CD1c-positive myeloid dendritic cell (primary cell): ENCODE results near the gene MYO10.
"Not testable (repeated sequence)": the region's sequence is repeated elsewhere in the genome, so short reads cannot be mapped to it uniquely, and the experiment has no call there.

Source experiments
- DNase-seq: peaks from one replicate; pipeline ENCODE4 v3.0.0-alpha.2; 2016; ENCODE audit errors: extremely low spot score

Gene MYO10

DNA sequence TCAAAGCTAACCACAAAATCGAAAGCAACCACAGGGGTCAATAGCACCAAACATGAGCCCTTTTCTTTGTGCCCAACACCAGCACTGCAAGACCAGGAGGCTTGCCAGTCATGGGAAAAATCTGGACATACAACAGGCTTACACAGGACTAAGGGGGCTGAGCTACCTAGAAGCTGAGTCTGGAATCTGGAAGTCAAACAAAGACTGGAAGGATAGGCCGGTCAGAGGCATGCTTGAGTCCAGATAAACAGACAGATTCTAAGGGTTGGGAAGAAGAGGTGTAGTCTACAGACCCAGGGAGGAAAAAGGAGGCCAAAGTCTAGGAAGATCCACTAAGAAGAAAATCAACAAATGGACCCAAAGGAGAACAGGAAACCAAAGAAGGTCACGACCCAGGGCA is 73.3 kb downstream of the MYO10 start:
- no peak for DNase-seq

DNA sequence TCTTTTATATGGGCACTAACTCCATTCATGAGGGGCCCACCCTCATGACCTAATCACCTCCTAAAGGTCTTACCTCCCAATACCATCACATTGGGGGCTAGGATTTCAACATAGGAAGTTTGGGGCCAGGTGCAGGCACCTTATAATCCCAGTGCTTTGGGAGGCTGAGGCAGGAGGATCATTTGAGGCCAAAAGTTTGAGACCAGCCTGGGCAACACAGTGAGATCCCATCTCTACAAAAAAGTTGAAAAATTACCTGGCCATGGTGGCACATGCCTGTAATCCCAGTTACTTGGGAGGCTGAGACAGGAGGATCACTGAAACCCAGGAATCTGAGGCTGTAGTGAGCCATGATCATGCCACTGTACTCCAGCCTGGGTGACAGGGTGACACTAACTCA is 76.7 kb downstream of the MYO10 start:
- DNase-seq = no peak

GRCh38 chr5:16858151-16858550 is 77.9 kb downstream of the MYO10 start:
- no peak for DNase-seq

GRCh38 chr5:16857635-16858034 is 78.5 kb downstream of the MYO10 start:
- no peak for DNase-seq

DNA sequence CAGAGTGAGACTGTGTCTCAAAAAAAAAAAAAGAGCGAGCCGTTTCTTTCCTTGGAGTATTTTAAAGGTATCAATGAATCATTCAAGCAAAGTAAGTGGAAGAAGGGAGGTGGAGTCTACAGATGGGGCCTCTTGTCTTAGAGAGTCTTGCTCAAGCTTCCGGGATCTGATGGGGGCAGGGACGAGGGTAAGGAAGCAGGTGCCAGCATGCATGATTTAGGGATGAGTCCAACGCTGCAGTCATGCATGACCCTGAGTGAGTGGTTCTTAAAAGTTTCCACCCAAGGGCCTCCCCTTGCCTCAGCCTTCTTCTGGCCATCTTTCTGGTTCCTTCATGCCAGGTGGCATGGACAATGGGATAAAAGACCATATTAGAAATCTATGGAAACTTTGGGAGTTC is 79.6 kb downstream of the MYO10 start:
- no peak for DNase-seq

GRCh38 chr5:16855898-16856297 is 80.2 kb downstream of the MYO10 start:
- no peak for DNase-seq

DNA sequence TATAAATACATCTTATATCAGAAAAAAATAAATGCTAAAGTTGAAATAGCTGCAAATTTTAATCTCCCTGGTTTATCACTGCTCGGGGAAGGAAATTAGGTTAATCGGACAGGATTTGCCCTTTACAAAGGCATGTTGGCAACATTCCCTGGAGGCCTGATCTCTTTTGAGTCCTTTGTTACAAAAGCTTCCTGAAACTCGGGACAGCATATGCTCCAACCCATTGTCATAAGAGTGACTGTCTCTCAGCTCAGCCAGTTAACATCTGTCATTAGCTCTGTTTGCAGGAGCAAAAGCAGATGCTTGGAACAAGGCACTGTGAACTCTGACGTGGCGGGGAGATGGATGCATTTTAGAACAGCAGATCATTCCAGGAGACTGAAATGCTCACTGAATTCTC is 80.6 kb downstream of the MYO10 start:
- DNase-seq = no peak

DNA sequence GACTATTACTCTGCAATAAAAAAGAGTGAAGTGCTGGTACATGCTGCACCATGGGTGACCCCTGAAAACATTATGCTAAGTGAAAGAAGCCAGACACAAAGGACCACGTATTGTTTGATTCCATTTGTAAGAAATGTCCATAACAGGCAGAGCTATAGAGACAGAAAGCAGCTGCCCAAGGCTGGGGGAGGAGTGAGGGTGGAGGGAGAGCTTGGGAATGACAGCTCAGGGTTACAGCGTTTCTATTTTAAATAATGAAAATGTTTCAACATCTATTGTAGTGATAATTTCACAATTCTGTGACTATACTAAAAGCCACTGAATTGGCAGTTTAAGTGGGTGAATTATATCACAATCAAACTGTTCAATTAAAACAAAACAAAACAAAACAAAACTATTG is 81.7 kb downstream of the MYO10 start:
- no peak for DNase-seq

DNA sequence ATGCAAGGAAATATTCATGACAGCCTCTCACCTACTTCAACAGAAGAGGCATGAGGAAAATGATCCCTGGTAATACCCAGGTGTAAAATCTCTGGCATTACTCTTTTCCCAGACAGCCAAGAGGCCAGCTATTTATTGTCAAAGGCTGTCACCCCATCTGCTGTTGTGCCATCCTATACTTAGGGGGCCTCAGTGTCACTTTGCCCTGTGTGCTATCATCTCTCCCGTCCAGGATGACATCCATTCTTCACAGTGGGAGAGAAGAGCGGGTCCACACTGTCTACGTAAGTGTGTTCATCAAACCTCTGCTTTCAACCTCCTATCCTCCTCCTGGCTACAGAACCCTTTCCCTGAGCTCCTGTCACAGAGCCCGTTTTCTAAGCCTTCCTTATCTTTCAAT is 82.6 kb downstream of the MYO10 start:
- DNase-seq = no peak

DNA sequence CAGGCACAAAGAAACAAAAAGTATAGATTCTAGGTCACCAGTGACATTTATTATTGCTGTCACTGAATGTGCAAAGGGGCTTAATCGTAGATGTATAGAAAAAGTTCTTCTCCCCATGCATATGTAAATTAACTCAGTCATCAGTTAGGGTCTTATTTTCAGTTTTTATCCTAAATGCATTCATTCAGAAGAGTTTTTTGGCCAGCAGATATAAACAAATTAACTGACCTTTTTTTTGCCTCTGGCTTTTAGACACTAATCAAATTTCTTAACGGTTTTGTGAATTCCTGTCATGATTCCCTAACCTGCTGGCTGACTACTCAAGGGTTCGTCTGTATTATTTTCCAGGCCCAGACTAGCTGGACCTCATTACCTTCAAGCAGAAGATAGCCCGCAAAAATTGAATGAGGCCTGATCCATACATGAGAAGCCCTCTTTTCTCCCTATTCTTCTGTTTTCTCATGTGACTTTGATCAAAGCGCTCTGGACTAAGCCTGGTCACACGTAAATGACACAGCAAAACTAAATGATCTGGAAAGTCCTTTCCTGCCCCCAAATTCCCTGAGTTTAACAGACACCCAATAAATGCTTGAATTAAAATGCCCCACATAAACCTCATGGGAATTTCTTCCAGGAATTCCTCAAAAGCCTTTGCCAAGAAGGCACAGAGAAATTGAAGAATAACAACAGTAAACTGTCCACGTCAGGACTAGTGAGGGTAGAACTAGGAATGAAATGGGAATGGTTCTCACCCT is 83.7 kb downstream of the MYO10 start:
- DNase-seq = no peak

GRCh38 chr5:16849775-16850174 is 86.3 kb downstream of the MYO10 start:
- no peak for DNase-seq

DNA sequence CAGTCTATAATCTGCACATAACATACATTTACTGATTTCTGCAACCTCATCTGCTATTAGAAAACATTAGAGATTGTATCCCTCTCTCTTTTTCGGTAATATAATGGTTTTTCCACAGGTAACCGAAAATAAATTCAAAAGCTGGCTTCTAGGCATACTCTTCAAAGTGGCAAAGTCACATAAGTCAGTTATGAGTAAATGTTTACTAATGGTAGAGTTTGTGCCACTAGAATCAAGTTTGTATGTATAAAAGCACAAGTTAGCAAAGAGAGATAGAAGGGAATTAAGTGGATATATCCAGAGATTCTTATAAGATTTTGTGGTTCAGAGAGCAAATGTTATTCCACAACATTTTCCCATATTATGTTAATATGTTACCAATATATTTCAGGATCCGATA is 86.9 kb downstream of the MYO10 start:
- no peak for DNase-seq

DNA sequence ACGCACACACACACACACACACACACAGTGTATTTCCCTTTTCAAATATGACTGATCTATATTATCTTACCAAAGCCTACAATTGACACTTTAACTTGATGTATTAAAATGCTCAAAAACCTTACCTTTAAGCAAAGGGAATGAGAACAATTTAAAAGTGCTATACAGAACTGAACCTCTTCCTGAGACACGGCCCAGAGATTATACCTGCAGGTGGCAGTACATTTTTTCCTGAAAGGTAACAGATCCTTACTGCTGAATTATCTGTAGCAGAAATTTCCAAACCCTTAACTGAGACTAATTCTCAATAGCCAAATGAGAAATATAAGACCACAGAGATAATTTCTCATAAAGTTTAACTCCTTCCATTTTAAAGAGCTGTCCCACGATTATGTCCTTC is 91.1 kb downstream of the MYO10 start:
- no peak for DNase-seq

DNA sequence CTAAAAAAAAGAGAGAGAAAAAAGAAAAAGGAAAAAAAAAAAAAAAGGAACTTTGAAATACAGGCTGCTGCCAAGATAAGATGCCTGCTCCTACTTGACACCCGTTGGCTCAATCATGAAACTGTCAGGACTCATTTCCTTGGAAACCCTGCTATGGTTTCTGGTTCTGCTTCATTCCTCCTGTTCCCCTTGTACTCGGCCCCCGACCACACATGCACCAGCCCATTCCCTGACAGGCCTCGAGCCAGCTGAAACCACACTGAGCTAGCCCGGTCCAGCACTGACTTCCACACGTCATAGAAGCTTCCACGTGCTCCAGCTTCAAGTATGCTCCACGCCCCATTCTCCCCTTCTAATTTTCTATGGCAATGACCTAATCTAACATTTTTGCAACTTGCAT is 93.2 kb downstream of the MYO10 start:
- DNase-seq = no peak

GRCh38 chr5:16841416-16841815 is 94.7 kb downstream of the MYO10 start:
- DNase-seq = no peak

DNA sequence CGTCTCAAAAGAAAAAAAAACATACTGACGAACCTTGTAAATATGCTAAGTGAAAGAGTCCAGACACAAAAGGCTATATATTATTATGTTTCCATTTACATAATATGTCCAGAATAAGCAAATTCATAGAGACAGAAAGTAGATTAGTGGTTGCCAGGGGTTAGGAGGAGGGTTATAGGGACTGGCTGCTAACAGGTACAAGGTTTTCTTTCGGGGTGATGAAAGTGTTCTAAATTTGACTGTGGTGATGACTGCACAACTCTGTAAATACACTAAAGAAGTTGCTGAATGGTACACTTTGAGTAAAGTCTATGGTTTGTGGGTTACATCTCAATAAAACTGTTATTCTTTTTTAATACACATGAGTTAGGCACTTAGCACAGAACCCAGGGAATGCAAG is 98.8 kb downstream of the MYO10 start:
- DNase-seq = no peak

DNA sequence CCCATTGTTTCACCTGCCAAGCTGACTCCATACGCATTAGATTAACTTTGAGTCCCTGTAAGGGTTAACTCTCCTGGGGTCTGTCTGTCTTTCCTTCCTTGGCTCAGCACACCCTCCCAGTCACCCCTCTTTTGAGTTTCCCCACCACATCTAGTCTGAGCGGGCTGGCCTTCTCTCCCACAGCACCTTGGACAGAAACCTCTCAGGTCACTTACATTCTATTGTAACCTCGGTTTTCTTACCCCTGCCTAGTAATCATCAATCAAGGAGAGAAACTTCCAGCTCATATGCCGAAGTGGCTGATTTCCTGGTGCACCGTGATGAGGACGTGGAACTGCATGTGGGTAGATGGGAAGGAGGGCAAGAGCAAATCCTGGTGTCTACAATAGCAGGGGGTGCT is 102.1 kb downstream of the MYO10 start:
- no peak for DNase-seq

- not testable (repeated sequence) for DNase-seq
These were observed 104.8 kb downstream of the MYO10 start for GRCh38 chr5:16831326-16831725.

GRCh38 chr5:16827755-16828154 is 108.3 kb downstream of the MYO10 start:
- no peak for DNase-seq

GRCh38 chr5:16826379-16827125 is 109.5 kb downstream of the MYO10 start:
- no peak for DNase-seq

DNA sequence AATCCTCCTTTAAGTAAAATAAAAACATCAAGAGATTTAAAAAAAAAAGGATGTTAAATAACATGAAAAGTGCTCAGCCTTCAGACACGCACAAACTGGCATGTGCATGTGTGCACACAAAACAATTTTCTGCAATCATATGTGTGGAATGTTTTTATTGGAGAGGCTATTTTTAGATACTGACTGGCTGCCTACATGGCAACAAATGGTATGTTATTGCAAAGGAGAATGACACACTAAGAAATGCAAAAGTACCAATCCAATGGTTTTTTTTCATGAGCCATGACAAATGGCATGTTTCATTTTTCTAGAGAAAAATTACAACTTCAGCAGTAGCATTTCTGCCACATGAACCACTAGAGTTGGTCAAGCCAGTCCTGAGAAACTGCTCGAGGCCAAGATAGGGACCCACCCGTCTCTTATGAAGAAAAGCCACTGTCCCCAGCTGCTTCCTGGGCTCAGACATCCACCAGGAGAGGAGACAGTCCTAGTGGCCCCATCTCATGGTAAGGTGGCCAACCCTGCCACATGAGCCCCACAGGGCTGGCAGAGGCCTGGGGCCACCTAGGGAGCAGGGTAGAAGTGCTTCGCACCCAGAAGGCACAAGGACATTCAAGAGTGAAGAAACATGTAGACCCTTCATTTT is 116.4 kb downstream of the MYO10 start:
- DNase-seq = no peak

DNA sequence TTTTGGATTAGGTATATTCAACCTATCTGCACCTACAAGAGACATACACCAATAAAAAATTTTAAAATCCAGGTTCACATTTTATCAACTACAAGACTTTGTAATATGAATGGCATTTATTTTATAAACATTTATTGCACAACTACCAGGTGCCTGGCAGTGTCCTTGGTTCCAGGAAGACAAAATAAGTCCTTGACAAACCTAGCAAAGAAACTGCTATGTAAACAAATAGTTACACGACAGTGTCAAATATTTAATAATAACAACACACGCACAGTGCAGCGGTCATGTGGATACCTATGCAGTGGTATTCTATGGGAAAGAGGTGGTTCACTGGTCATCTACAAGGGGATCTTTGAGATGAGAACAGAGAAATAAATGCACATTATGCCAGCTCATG is 120.7 kb downstream of the MYO10 start:
- no peak for DNase-seq

- DNase-seq = no peak
These were observed 123.2 kb downstream of the MYO10 start for GRCh38 chr5:16812911-16813310.
